Panc1 (cell line): ENCODE results near the gene C19orf12.

Experiments
- TF ChIP-seq, protein P1 (sequence below): fragments of 450-650 bp; IDR thresholded peaks from 2 replicates; pipeline ENCODE4 v1.5.1; 2017; ENCODE audit warnings: mild to moderate bottlenecking
- TF ChIP-seq, protein P2 (sequence below), 2 experiments: IDR thresholded peaks; 2 replicates each; pipeline ENCODE4 v1.6.1; 2011 to 2012; ENCODE audit warnings: low read depth in 2 of 2, control low read depth in 1 of 2, low read length in 1 of 2, mild to moderate bottlenecking in 1 of 2, moderate library complexity in 1 of 2; ENCODE audit not compliant: insufficient read depth in 1 of 2

DNA sequence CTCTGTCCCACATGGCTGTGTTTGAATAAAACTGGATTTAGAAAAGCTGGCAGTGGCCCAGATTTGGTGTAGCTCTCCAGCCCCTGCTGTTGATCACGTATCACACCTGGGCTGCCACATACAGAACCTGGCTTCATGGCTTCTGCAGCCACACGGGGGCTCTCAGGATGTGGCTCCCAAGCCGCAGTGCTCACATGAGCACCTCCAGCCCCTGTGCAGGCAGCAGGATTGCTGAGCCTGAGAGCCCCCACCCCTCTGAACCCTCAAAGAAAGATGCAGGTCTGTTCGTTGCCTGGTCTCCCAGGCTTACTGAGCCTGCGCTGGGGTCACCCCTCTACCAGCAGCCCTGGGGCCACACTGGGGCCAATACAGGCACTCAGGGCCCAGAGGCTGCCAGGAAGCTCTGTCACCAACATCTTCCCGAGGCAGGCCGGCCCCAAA is 47.1 kb downstream of the C19orf12 start:
- TF ChIP-seq, protein P1, sequence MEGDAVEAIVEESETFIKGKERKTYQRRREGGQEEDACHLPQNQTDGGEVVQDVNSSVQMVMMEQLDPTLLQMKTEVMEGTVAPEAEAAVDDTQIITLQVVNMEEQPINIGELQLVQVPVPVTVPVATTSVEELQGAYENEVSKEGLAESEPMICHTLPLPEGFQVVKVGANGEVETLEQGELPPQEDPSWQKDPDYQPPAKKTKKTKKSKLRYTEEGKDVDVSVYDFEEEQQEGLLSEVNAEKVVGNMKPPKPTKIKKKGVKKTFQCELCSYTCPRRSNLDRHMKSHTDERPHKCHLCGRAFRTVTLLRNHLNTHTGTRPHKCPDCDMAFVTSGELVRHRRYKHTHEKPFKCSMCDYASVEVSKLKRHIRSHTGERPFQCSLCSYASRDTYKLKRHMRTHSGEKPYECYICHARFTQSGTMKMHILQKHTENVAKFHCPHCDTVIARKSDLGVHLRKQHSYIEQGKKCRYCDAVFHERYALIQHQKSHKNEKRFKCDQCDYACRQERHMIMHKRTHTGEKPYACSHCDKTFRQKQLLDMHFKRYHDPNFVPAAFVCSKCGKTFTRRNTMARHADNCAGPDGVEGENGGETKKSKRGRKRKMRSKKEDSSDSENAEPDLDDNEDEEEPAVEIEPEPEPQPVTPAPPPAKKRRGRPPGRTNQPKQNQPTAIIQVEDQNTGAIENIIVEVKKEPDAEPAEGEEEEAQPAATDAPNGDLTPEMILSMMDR = no peak; the same call in 1 of the 2 replicates
- TF ChIP-seq, protein P2, sequence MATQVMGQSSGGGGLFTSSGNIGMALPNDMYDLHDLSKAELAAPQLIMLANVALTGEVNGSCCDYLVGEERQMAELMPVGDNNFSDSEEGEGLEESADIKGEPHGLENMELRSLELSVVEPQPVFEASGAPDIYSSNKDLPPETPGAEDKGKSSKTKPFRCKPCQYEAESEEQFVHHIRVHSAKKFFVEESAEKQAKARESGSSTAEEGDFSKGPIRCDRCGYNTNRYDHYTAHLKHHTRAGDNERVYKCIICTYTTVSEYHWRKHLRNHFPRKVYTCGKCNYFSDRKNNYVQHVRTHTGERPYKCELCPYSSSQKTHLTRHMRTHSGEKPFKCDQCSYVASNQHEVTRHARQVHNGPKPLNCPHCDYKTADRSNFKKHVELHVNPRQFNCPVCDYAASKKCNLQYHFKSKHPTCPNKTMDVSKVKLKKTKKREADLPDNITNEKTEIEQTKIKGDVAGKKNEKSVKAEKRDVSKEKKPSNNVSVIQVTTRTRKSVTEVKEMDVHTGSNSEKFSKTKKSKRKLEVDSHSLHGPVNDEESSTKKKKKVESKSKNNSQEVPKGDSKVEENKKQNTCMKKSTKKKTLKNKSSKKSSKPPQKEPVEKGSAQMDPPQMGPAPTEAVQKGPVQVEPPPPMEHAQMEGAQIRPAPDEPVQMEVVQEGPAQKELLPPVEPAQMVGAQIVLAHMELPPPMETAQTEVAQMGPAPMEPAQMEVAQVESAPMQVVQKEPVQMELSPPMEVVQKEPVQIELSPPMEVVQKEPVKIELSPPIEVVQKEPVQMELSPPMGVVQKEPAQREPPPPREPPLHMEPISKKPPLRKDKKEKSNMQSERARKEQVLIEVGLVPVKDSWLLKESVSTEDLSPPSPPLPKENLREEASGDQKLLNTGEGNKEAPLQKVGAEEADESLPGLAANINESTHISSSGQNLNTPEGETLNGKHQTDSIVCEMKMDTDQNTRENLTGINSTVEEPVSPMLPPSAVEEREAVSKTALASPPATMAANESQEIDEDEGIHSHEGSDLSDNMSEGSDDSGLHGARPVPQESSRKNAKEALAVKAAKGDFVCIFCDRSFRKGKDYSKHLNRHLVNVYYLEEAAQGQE (IDR thresholded peaks at IDR 0.05; ENCODE audit: insufficient read depth in 1 of 2, low read depth in 2 of 2, low read length in 1 of 2) = no peak
